Stomach (tissue), 9 donors: ENCODE results near the gene CD109. TPM values are rescaled to one million over a fixed set of nuclear protein-coding genes. Genes with fewer than 3 reads are reported as not detected.

Source experiments
- DNase-seq, 2 donors: peaks; one replicate each; pipeline versions ENCODE4 v3.0.0 to v3.0.0-alpha.2; 2013 to 2019
- H3K27ac ChIP-seq, 5 donors: fragments of 200-600 bp in 4 of 5; sonication (generic) in 4 of 5; one replicate each; pipeline ENCODE4 v1.5.1; 2013 to 2019; ENCODE audit warnings: mild to moderate bottlenecking in 1 of 5, moderate library complexity in 1 of 5
- H3K27me3 ChIP-seq, 3 donors: fragments of 200-600 bp; sonication (generic); one replicate each; pipeline ENCODE4 v1.5.1; 2017 to 2019; ENCODE audit warnings: mixed run types in 1 of 3
- H3K36me3 ChIP-seq, 4 donors: fragments of 200-600 bp; sonication (generic); 1 replicate in 3 of 4; 2 replicates in 1 of 4; pipeline ENCODE4 v1.5.1; 2016 to 2019
- H3K4me1 ChIP-seq, 4 donors: fragments of 200-600 bp; sonication (generic); one replicate each; pipeline ENCODE4 v1.5.1; 2016 to 2019
- H3K4me3 ChIP-seq, 4 donors: fragments of 200-600 bp; sonication (generic) in 3 of 4; one replicate each; pipeline ENCODE4 v1.5.1; 2016 to 2019; ENCODE audit warnings: mild to moderate bottlenecking in 1 of 4
- H3K9me3 ChIP-seq, 4 donors: fragments of 200-600 bp; sonication (generic); one replicate each; pipeline ENCODE4 v1.5.1; 2016 to 2019
- EP300 ChIP-seq: sonication (generic); formaldehyde crosslinking; IDR thresholded peaks from one replicate; pipeline ENCODE4 v1.6.1; 2017; ENCODE audit warnings: antibody characterized with exemption
- POLR2A ChIP-seq, 4 donors: fragments of 450-650 bp; IDR thresholded peaks; one replicate each; pipeline ENCODE4 v1.6.1; 2016; ENCODE audit warnings: antibody characterized with exemption in 4 of 4, control low read depth in 2 of 4, mild to moderate bottlenecking in 1 of 4, moderate library complexity in 1 of 4
- POLR2AphosphoS5 ChIP-seq, 3 donors: sonication (generic); formaldehyde crosslinking; IDR thresholded peaks; one replicate each; pipeline ENCODE4 v1.6.1; 2016; ENCODE audit warnings: antibody characterized with exemption in 3 of 3
- WGBS, 5 donors: extraction: QIAGEN DNeasy Blood & Tissue Kit in 3 of 5; methylation state at CpG; one replicate each; pipeline versions ENCODE4 v1.1.5 to v1.1.7; 2013 to 2018; 5-methylcytosine and 5-hydroxymethylcytosine counted together
- intact Hi-C: fragments of 100-400 bp; cut with DNase I; formaldehyde crosslinking; loops from one replicate; pipeline ENCODE4 v1.15.1; 2023; ENCODE audit warnings: low total_unique reads
- polyA plus RNA-seq, 3 donors: library from polyadenylated mRNA; stranded (reverse); fragments of 200-250 nt; gene quantifications; one replicate each; pipeline ENCODE4 v1.2.3, GENCODE V29; 2013
- total RNA-seq, 5 donors: library from RNA; depleted of rRNA; stranded (reverse); fragments of >200 nt; gene quantifications; one replicate each; pipeline versions ENCODE4 v1.1.0 to v1.2.3, GENCODE V29; 2014 to 2016
- TF ChIP-seq, protein P1 (sequence below), 7 experiments: fragments of 450-650 bp in 4 of 7; fragments of 200-600 bp in 3 of 7; sonication (generic) in 3 of 7; IDR thresholded peaks; one replicate each; pipeline ENCODE4 v1.5.1; 2016 to 2019; ENCODE audit warnings: antibody characterized with exemption in 7 of 7, control low read depth in 2 of 7, mild to moderate bottlenecking in 1 of 7
- donor health status: healthy with polysubstance abuse.
- donor health status: Bipolar disorder and iron deficiency.
- donor health status: healthy.

CD109 gene
- total and polyA plus RNA-seq, 8 donors, result 0.19 to 19.6 (median 1.2) TPM

- Histone ChIP-seq H3K9me3 (no peaks in the 10 kb centered on the region), H3K4me1 (no peaks in the 10 kb centered on the region), H3K4me3 (no peak overlapping the region), H3K27me3 (no peaks in the 10 kb centered on the region), H3K27ac (no peak overlapping the region), H3K36me3 (no peaks in the 10 kb centered on the region)
- TF ChIP-seq POLR2A (IDR thresholded peaks at IDR 0.05) (no peak), EP300 (no peak), POLR2AphosphoS5 (IDR thresholded peaks at IDR 0.05) (no peak)
- TF ChIP-seq, protein P1, sequence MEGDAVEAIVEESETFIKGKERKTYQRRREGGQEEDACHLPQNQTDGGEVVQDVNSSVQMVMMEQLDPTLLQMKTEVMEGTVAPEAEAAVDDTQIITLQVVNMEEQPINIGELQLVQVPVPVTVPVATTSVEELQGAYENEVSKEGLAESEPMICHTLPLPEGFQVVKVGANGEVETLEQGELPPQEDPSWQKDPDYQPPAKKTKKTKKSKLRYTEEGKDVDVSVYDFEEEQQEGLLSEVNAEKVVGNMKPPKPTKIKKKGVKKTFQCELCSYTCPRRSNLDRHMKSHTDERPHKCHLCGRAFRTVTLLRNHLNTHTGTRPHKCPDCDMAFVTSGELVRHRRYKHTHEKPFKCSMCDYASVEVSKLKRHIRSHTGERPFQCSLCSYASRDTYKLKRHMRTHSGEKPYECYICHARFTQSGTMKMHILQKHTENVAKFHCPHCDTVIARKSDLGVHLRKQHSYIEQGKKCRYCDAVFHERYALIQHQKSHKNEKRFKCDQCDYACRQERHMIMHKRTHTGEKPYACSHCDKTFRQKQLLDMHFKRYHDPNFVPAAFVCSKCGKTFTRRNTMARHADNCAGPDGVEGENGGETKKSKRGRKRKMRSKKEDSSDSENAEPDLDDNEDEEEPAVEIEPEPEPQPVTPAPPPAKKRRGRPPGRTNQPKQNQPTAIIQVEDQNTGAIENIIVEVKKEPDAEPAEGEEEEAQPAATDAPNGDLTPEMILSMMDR (IDR thresholded peaks at IDR 0.05), result no peak
- DNase-seq, result no peak
- intact Hi-C loops, result no loop called here
Observed at GRCh38 chr6:73866305-73866704, 170.3 kb downstream of the CD109 start.

- H3K27ac ChIP-seq, result no peak overlapping the region
- no peak for DNase-seq
- no peaks in the 10 kb centered on the region for H3K36me3 ChIP-seq
- no peak overlapping the region for H3K4me3 ChIP-seq
- H3K4me1 ChIP-seq, result no peaks in the 10 kb centered on the region
- intact Hi-C loops, result no loop called here
- no peaks in the 10 kb centered on the region for H3K27me3 ChIP-seq
- no peaks in the 10 kb centered on the region for H3K9me3 ChIP-seq
- TF ChIP-seq POLR2AphosphoS5 (IDR thresholded peaks at IDR 0.05), result no peak
- TF ChIP-seq EP300, result no peak
- TF ChIP-seq, protein P1 (IDR thresholded peaks at IDR 0.05), result no peak
- TF ChIP-seq POLR2A (IDR thresholded peaks at IDR 0.05), result no peak
- WGBS, 5 donors, result 61 to 70% (median 67%) methylated on average over 3 of the region's 3 CpGs
Observed at GRCh38 chr6:73867411-73867810, 171.4 kb downstream of the CD109 start.

- TF ChIP-seq POLR2A (IDR thresholded peaks at IDR 0.05), result no peak
- no peak for TF ChIP-seq POLR2AphosphoS5 (IDR thresholded peaks at IDR 0.05)
- no peak for TF ChIP-seq EP300
- TF ChIP-seq, protein P1 (IDR thresholded peaks at IDR 0.05), result no peak
- intact Hi-C loops, result no loop called here
Observed at GRCh38 chr6:73870907-73871306, 174.9 kb downstream of the CD109 start.

DNA sequence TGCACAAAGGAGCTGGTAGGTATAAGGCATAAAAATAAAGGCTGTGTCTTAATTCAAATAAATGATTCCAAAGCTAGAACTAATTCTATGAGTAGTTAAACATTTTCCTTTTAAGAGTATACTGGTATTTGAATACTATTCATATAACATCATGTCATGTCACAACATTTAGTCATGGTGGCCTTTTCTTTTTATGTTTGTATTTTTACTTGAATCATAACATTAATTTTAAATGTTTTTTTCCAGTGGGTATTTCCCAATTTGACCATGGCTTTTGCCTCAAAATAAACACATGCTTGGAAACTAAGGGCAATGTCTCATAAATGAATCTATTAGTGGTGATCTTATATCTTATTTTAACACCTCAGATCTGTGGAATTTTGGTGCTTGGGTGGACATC lies 177.1 kb downstream of the CD109 start:
- TF ChIP-seq, protein P1 (IDR thresholded peaks at IDR 0.05), result no peak
- TF ChIP-seq POLR2A (IDR thresholded peaks at IDR 0.05) (no peak), POLR2AphosphoS5 (IDR thresholded peaks at IDR 0.05) (no peak), EP300 (no peak)

More at GRCh38 chr6:73870907-73871306, 174.9 kb downstream of the CD109 start:
- 79 to 87% (median 85%) methylated on average over 3 of the region's 3 CpGs for whole genome bisulfite sequencing, 5 donors
- no peaks in the 10 kb centered on the region for H3K36me3 ChIP-seq
- H3K4me3 ChIP-seq, result no peak overlapping the region
- H3K9me3 ChIP-seq, result no peaks in the 10 kb centered on the region
- H3K27ac ChIP-seq, result no peak overlapping the region
- H3K27me3 ChIP-seq, result no peaks in the 10 kb centered on the region
- no peak for DNase-seq
- H3K4me1 ChIP-seq, result no peaks in the 10 kb centered on the region

More for the DNA sequence above, 177.1 kb downstream of the CD109 start:
- no peak overlapping the region for H3K4me3 ChIP-seq
- no peaks in the 10 kb centered on the region for H3K4me1 ChIP-seq
- no peak for DNase-seq
- no peaks in the 10 kb centered on the region for H3K36me3 ChIP-seq
- intact Hi-C loops, result no loop called here
- H3K9me3 ChIP-seq, result no peaks in the 10 kb centered on the region
- H3K27me3 ChIP-seq, result no peaks in the 10 kb centered on the region
- no peak overlapping the region for H3K27ac ChIP-seq

Other genes with a start within 250 kb of the CD109 start
- gene CGAS, start 243.9 kb upstream of the CD109 start, total RNA-seq, result 1 to 10 TPM in 4 of 5 donors, not detected in 1; 1.7 to 8.1 (median 3.9) TPM
- gene CGAS, start 243.9 kb upstream of the CD109 start, polyA plus RNA-seq, result 1 to 10 TPM; 1.8 to 4.3 (median 2.1) TPM
- 10 to 100 TPM in 4 of 5 donors, 1 to 10 TPM in 1; 3.2 to 53.7 (median 19.1) TPM for gene MTO1, start 234.5 kb upstream of the CD109 start, total RNA-seq
- gene MTO1, start 234.5 kb upstream of the CD109 start, polyA plus RNA-seq, result 10 to 100 TPM in 1 of 3 donors, 1 to 10 TPM in 2; 7.8 to 11.6 (median 8.9) TPM
- gene EEF1A1, start 175.2 kb upstream of the CD109 start, total RNA-seq, result over 10,000 TPM in 1 of 5 donors, 1,000 to 10,000 TPM in 4; 3,004 to 19,399 (median 6,187) TPM
- gene EEF1A1, start 175.2 kb upstream of the CD109 start, polyA plus RNA-seq, result over 10,000 TPM in 2 of 3 donors, 1,000 to 10,000 TPM in 1; 8,307 to 12,295 (median 10,016) TPM
- 10 to 100 TPM in 4 of 5 donors, 1 to 10 TPM in 1; 2.6 to 53.4 (median 14.3) TPM for gene SLC17A5, start 42.2 kb upstream of the CD109 start, total RNA-seq
- 1 to 10 TPM; 2.3 to 5.5 (median 3.0) TPM for gene SLC17A5, start 42.2 kb upstream of the CD109 start, polyA plus RNA-seq